Psoas muscle (tissue), 8 donors: ENCODE results near the gene SEC24B. TPM values are rescaled to one million over a fixed set of nuclear protein-coding genes. Genes with fewer than 3 reads are reported as not detected.

ENCODE experiments used
- ATAC-seq, 4 donors: fragments of 200-7000 bp; cut with Tn5 transposase; one replicate each; pipeline ENCODE4 v1.9.1; 2020; ENCODE audit warnings: moderate library complexity in 3 of 4, mild to moderate bottlenecking in 2 of 4
- DNase-seq, 2 donors: peaks; one replicate each; pipeline ENCODE4 v3.0.0-alpha.2; 2020
- H3K27ac ChIP-seq: fragments of 200-600 bp; one replicate; pipeline ENCODE4 v1.8.0; 2022
- H3K27me3 ChIP-seq, 3 donors: fragments of 200-600 bp in 1 of 3; one replicate each; pipeline versions ENCODE4 v1.6.1 to v1.8.0; 2013 to 2022; ENCODE audit warnings: low read length in 2 of 3, mild to moderate bottlenecking in 2 of 3, moderate library complexity in 1 of 3; ENCODE audit not compliant: insufficient read depth in 3 of 3
- H3K36me3 ChIP-seq, 2 donors: fragments of 200-600 bp in 1 of 2; one replicate each; pipeline versions ENCODE4 v1.6.1 to v1.8.0; 2013 to 2022; ENCODE audit warnings: low read depth in 1 of 2, mild to moderate bottlenecking in 1 of 2, moderate library complexity in 1 of 2; ENCODE audit not compliant: insufficient read depth in 1 of 2
- H3K4me1 ChIP-seq: fragments of 200-600 bp; one replicate; pipeline ENCODE4 v1.8.0; 2022
- H3K4me3 ChIP-seq: fragments of 200-600 bp; one replicate; pipeline ENCODE4 v1.8.0; 2022; ENCODE audit warnings: mild to moderate bottlenecking
- H3K9me3 ChIP-seq: fragments of 200-600 bp; one replicate; pipeline ENCODE4 v1.8.0; 2022
- CTCF ChIP-seq: fragments of 200-600 bp; IDR thresholded peaks from one replicate; pipeline ENCODE4 v1.8.0; 2022; ENCODE audit warnings: antibody characterized with exemption
- WGBS, 3 donors: extraction: QIAGEN DNeasy Blood & Tissue Kit; methylation state at CpG; one replicate each; pipeline versions ENCODE4 v1.1.6 to v1.1.7; 2013; 5-methylcytosine and 5-hydroxymethylcytosine counted together
- intact Hi-C, 2 donors: fragments of 100-400 bp; cut with DNase I; formaldehyde crosslinking; loops; one replicate each; pipeline versions ENCODE4 v1.11.0 to v1.14.2; 2022
- polyA plus RNA-seq, 3 donors: library from polyadenylated mRNA; stranded (reverse); fragments of 200-250 nt; gene quantifications; one replicate each; pipeline ENCODE4 v1.2.3, GENCODE V29; 2013
- total RNA-seq, 4 donors: library from RNA; stranded (reverse); fragmentation: NEBNext Ultra II Directional in 2 of 4; extraction: Animal tissue kit (Norgen Biotek cat#: 25700) in 2 of 4; gene quantifications; one replicate each; pipeline versions ENCODE4 v1.2.1 to v1.2.4, GENCODE V29; 2021 to 2023
- donor health status: healthy with polysubstance abuse.
- donor health status: DM: no; HTN: no; CAD: no; lungs with moderate emphysema.
- donor health status: Bipolar disorder and iron deficiency.
- donor health status: healthy.
- donor health status: DM: yes; HTN: yes; CAD: no.
- donor health status: DM: no; HTN: no; CAD: no.
- donor health status: DM: no; HTN: no; CAD: no.
- donor health status: DM: yes; HTN: yes; CAD: no.

SEC24B gene
- total and polyA plus RNA-seq, 7 donors, result 14.6 to 34.8 (median 30.3) TPM

DNA sequence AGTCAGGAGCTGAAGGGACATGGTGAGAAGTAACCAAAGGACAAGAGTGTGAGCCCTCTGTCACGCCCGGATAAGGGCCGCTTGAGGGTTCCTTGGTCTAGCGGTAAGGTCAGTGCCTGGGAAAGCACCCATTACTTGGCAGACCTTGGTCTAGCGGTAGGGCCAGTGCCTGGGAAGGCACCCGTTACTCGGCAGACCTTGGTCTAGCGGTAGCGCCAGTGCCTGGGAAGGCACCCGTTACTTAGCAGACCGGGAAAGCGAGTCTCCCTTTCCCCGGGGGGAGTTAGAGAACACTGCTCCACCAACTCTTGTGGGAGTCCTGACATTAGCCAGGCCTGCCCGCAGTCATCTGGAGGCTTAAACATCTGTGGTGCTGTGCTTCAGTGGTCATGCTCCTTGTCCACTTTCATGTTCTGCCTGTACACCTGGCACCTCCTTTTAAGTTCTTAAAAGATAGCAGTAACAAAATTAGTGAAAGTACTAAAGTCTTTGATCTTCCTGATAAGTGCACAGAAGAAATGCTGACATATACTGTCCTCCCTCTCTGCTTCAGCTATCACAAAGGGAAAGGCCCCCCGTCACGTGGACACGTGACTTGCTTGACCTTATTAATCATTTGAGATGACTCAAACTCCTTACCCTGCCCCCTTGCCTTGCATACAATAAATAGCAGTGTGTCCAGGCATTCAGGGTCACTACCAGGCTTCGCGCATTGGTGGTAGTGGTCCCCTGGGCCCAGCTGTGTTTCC is 9.3 kb upstream of the SEC24B start:
- peaks cover 0 to 2% (median 0%) of the 10 kb centered on the region in 3 donors for H3K27me3 ChIP-seq
- no peaks in the 10 kb centered on the region for H3K36me3 ChIP-seq
- no peak for ATAC-seq
- H3K9me3 ChIP-seq, result no peaks in the 10 kb centered on the region
- intact Hi-C loops, result loop anchor here (5.0 to 10.0 kb wide), 5 partner anchors 88 to 558 kb away; partner anchors contain the start of gene RRH (in 1 of the 2)
- no peaks in the 10 kb centered on the region for H3K4me1 ChIP-seq
- no peak overlapping the region for H3K4me3 ChIP-seq
- H3K27ac ChIP-seq, result no peak overlapping the region
- TF ChIP-seq CTCF, result no peak
- no peak for DNase-seq
- 88 to 91% (median 91%) methylated on average over 19 of the region's 19 CpGs for WGBS, 3 donors

- H3K9me3 ChIP-seq, result no peaks in the 10 kb centered on the region
- H3K27me3 ChIP-seq, result peaks cover 0 to 2% (median 0%) of the 10 kb centered on the region in 3 donors
- 88 to 91% (median 91%) methylated on average over 4 of the region's 4 CpGs for WGBS, 3 donors
- no peak for TF ChIP-seq CTCF
- ATAC-seq (no peak), DNase-seq (no peak)
- no peaks in the 10 kb centered on the region for H3K36me3 ChIP-seq
- intact Hi-C loops, result loop anchor here (5.0 to 10.0 kb wide), 3 partner anchors 119 to 549 kb away; partner anchors contain the start of gene GAR1 (in 1 of the 2)
- no peak overlapping the region for H3K27ac ChIP-seq
- H3K4me1 ChIP-seq, result no peaks in the 10 kb centered on the region
- no peak overlapping the region for H3K4me3 ChIP-seq
Observed at GRCh38 chr4:109425405-109425804, 8.2 kb upstream of the SEC24B start.

- Histone ChIP-seq H3K4me1 (peaks cover 11% of the 10 kb centered on the region), H3K36me3 (no peaks in the 10 kb centered on the region), H3K9me3 (no peaks in the 10 kb centered on the region), H3K4me3 (no peak overlapping the region), H3K27ac (no peak overlapping the region), H3K27me3 (no peaks in the 10 kb centered on the region)
- TF ChIP-seq CTCF, result no peak
- no peak for DNase-seq
- 73 to 79% (median 76%) methylated on average over 1 of the region's 1 CpG for WGBS, 3 donors
- no peak for ATAC-seq
- intact Hi-C loops, result loop anchor here (5.0 to 10.0 kb wide), 3 partner anchors 115 to 545 kb away; partner anchors contain the start of gene GAR1 (in 1 of the 2)
Observed at GRCh38 chr4:109429545-109429944, 4.1 kb upstream of the SEC24B start.

DNA sequence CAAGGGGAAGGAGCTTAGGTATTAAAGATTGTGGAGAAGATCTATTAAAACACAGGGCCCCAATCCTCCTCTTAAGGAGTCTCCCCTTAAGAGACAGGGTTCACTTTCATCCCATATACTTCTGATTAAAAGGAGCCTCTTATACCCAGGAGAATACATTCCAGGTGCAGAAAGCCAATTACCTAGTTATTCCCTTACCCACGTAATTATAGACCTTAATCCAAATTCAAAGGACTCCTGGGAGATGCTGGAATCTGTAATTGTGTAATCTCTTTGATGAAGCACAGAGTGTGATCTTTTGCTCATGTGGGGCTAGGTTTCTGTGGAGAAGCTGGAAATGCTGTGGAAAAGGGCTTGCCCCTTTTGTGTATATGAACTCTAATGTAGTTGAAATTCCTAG is 1.4 kb upstream of the SEC24B start:
- no peak overlapping the region for H3K4me3 ChIP-seq
- ATAC-seq (no peak), DNase-seq (no peak)
- H3K27ac ChIP-seq, result no peak overlapping the region
- TF ChIP-seq CTCF, result no peak
- intact Hi-C loops, result loop anchor here (5.0 to 10.0 kb wide), 4 partner anchors 40 to 273 kb away; partner anchors contain the start of gene CASP6 (in 2 of the 2)
- no peaks in the 10 kb centered on the region for H3K9me3 ChIP-seq
- H3K27me3 ChIP-seq, result no peaks in the 10 kb centered on the region
- 65 to 89% (median 69%) methylated on average over 1 of the region's 1 CpG for WGBS, 3 donors
- peaks cover 34% of the 10 kb centered on the region for H3K4me1 ChIP-seq
- H3K36me3 ChIP-seq, result no peaks in the 10 kb centered on the region
